ENCODE measurements around the gene DLG5. TPM values are rescaled to one million over a fixed set of nuclear protein-coding genes. Genes with fewer than 3 reads are reported as not detected.

The DLG5 gene
- total RNA-seq, 1 donor from 2014 or later, result 58.4 TPM

GRCh38 chr10:77867124-77867719 lies 59.3 kb downstream of the DLG5 start:
- Mint-ChIP-seq H3K27me3 (ENCODE audit: low read depth, unreplicated experiment) (no peaks in the 10 kb centered on the region), H3K4me3 (ENCODE audit: unreplicated experiment) (no peak overlapping the region), H3K27ac (ENCODE audit: unreplicated experiment) (no peak overlapping the region), H3K9me3 (ENCODE audit: unreplicated experiment) (no peaks in the 10 kb centered on the region), H3K36me3 (ENCODE audit: low read depth, unreplicated experiment) (peaks cover 17% of the 10 kb centered on the region), H3K4me1 (ENCODE audit: low read depth, unreplicated experiment) (peaks cover 13% of the 10 kb centered on the region)
- FAIRE-seq (no peak), DNase-seq (ENCODE audit: low read depth) (no peak)
- no peak for TF ChIP-seq CTCF (IDR thresholded peaks at IDR 0.05; ENCODE audit: insufficient read depth, low read depth, low read length)
- no peak for TF ChIP-seq EZH2 (IDR thresholded peaks at IDR 0.05; ENCODE audit: insufficient read depth, low read length)
- Histone ChIP-seq H4K20me1 (ENCODE audit: insufficient read depth, low read length) (peaks cover 57% of the 10 kb centered on the region), H3K4me3 (ENCODE audit: insufficient read depth, low read depth, low read length) (peak overlapping the region; percentile 5), H3K9me3 (ENCODE audit: insufficient read depth, low read depth, low read length) (no peaks in the 10 kb centered on the region), H3K4me1 (ENCODE audit: insufficient read depth, low read length) (peaks cover 5% of the 10 kb centered on the region), H2AFZ (ENCODE audit: low read depth, low read length) (no peak overlapping the region), H3K27me3 (ENCODE audit: insufficient read depth, low read length) (no peaks in the 10 kb centered on the region), H3K36me3 (ENCODE audit: insufficient read depth, low read length) (no peaks in the 10 kb centered on the region), H3K9ac (ENCODE audit: low read length) (no peak overlapping the region), H3K4me2 (ENCODE audit: low read length) (no peak overlapping the region), H3K79me2 (ENCODE audit: insufficient read depth, low read length) (peaks cover 5% of the 10 kb centered on the region), H3K27ac (ENCODE audit: low read depth, low read length) (no peak overlapping the region)

GRCh38 chr10:77866598-77866997 lies 60.0 kb downstream of the DLG5 start:
- H3K4me1 ChIP-seq (ENCODE audit: insufficient read depth, low read length), result peaks cover 4% of the 10 kb centered on the region
- H2AFZ ChIP-seq (ENCODE audit: low read depth, low read length), result no peak overlapping the region
- H3K9me3 Mint-ChIP-seq (ENCODE audit: unreplicated experiment), result no peaks in the 10 kb centered on the region
- TF ChIP-seq EZH2 (IDR thresholded peaks at IDR 0.05; ENCODE audit: insufficient read depth, low read length), result no peak
- TF ChIP-seq CTCF (IDR thresholded peaks at IDR 0.05; ENCODE audit: insufficient read depth, low read depth, low read length), result no peak
- H3K4me1 Mint-ChIP-seq (ENCODE audit: low read depth, unreplicated experiment), result peaks cover 13% of the 10 kb centered on the region
- H3K79me2 ChIP-seq (ENCODE audit: insufficient read depth, low read length), result peaks cover 10% of the 10 kb centered on the region
- H3K4me3 ChIP-seq (ENCODE audit: insufficient read depth, low read depth, low read length), result no peak overlapping the region
- no peaks in the 10 kb centered on the region for H3K9me3 ChIP-seq (ENCODE audit: insufficient read depth, low read depth, low read length)
- DNase-seq (ENCODE audit: low read depth) (no peak), FAIRE-seq (no peak)
- H3K4me2 ChIP-seq (ENCODE audit: low read length), result no peak overlapping the region
- peaks cover 17% of the 10 kb centered on the region for H3K36me3 Mint-ChIP-seq (ENCODE audit: low read depth, unreplicated experiment)
- no peaks in the 10 kb centered on the region for H3K27me3 Mint-ChIP-seq (ENCODE audit: low read depth, unreplicated experiment)
- H3K27ac Mint-ChIP-seq (ENCODE audit: unreplicated experiment), result no peak overlapping the region
- H3K27me3 ChIP-seq (ENCODE audit: insufficient read depth, low read length), result no peaks in the 10 kb centered on the region
- H3K27ac ChIP-seq (ENCODE audit: low read depth, low read length), result no peak overlapping the region
- peaks cover 61% of the 10 kb centered on the region for H4K20me1 ChIP-seq (ENCODE audit: insufficient read depth, low read length)
- no peaks in the 10 kb centered on the region for H3K36me3 ChIP-seq (ENCODE audit: insufficient read depth, low read length)
- no peak overlapping the region for H3K4me3 Mint-ChIP-seq (ENCODE audit: unreplicated experiment)
- H3K9ac ChIP-seq (ENCODE audit: low read length), result no peak overlapping the region

GRCh38 chr10:77865580-77866324 lies 60.8 kb downstream of the DLG5 start:
- H2AFZ ChIP-seq (ENCODE audit: low read depth, low read length), result no peak overlapping the region
- FAIRE-seq (no peak), DNase-seq (ENCODE audit: low read depth) (no peak)
- Mint-ChIP-seq H3K36me3 (ENCODE audit: low read depth, unreplicated experiment) (peaks cover 13% of the 10 kb centered on the region), H3K4me1 (ENCODE audit: low read depth, unreplicated experiment) (peaks cover 13% of the 10 kb centered on the region), H3K4me3 (ENCODE audit: unreplicated experiment) (no peak overlapping the region), H3K27ac (ENCODE audit: unreplicated experiment) (no peak overlapping the region), H3K27me3 (ENCODE audit: low read depth, unreplicated experiment) (no peaks in the 10 kb centered on the region), H3K9me3 (ENCODE audit: unreplicated experiment) (no peaks in the 10 kb centered on the region)
- H3K4me2 ChIP-seq (ENCODE audit: low read length), result no peak overlapping the region
- peaks cover 63% of the 10 kb centered on the region for H4K20me1 ChIP-seq (ENCODE audit: insufficient read depth, low read length)
- H3K36me3 ChIP-seq (ENCODE audit: insufficient read depth, low read length), result no peaks in the 10 kb centered on the region
- peaks cover 4% of the 10 kb centered on the region for H3K4me1 ChIP-seq (ENCODE audit: insufficient read depth, low read length)
- H3K4me3 ChIP-seq (ENCODE audit: insufficient read depth, low read depth, low read length), result no peak overlapping the region
- H3K79me2 ChIP-seq (ENCODE audit: insufficient read depth, low read length), result peaks cover 19% of the 10 kb centered on the region
- H3K9ac ChIP-seq (ENCODE audit: low read length), result no peak overlapping the region
- H3K27ac ChIP-seq (ENCODE audit: low read depth, low read length), result no peak overlapping the region
- no peaks in the 10 kb centered on the region for H3K9me3 ChIP-seq (ENCODE audit: insufficient read depth, low read depth, low read length)
- TF ChIP-seq CTCF (IDR thresholded peaks at IDR 0.05; ENCODE audit: insufficient read depth, low read depth, low read length) (no peak), EZH2 (IDR thresholded peaks at IDR 0.05; ENCODE audit: insufficient read depth, low read length) (no peak)
- H3K27me3 ChIP-seq (ENCODE audit: insufficient read depth, low read length), result no peaks in the 10 kb centered on the region

All from astrocyte (in vitro differentiated cells and primary cell).